HepG2 (cell line): ENCODE results near the gene TXNL4B. TPM values are rescaled to one million over a fixed set of nuclear protein-coding genes. Genes with fewer than 3 reads are reported as not detected.

Experiments
- NFE2 ChIP-seq: sonication (generic); formaldehyde crosslinking; IDR thresholded peaks from 2 replicates; pipeline ENCODE4 v1.4.0; 2020; ENCODE audit warnings: missing genetic modification reagents
- TAF15 ChIP-seq: fragments of 200-400 bp; formaldehyde crosslinking; IDR thresholded peaks from one replicate; pipeline ENCODE4 v1.6.1; 2018; ENCODE audit warnings: mild to moderate bottlenecking, low read depth, low read length; ENCODE audit not compliant: poor library complexity, severe bottlenecking
- ZBTB7A ChIP-seq: sonication (generic); formaldehyde crosslinking; IDR thresholded peaks from 2 replicates; pipeline ENCODE4 v1.8.0; 2022; ENCODE audit warnings: mild to moderate bottlenecking, missing genetic modification reagents
- ZMAT3 ChIP-seq: sonication (generic); formaldehyde crosslinking; conservative IDR thresholded peaks from 2 replicates; pipeline ENCODE4 v1.7.0; 2021; ENCODE audit warnings: missing genetic modification reagents
- ZNF230 ChIP-seq: sonication (generic); formaldehyde crosslinking; IDR thresholded peaks from 2 replicates; pipeline ENCODE4 v1.4.0; 2020; ENCODE audit warnings: mild to moderate bottlenecking, missing genetic modification reagents
- ZNF446 ChIP-seq: sonication (generic); formaldehyde crosslinking; IDR thresholded peaks from 2 replicates; pipeline ENCODE4 v1.5.0; 2020; ENCODE audit warnings: mild to moderate bottlenecking, missing genetic modification reagents
- ZNF629 ChIP-seq: sonication (generic); formaldehyde crosslinking; conservative IDR thresholded peaks from 2 replicates; pipeline ENCODE4 v1.5.0; 2020; ENCODE audit warnings: missing genetic modification reagents
- ZNF672 ChIP-seq: sonication (generic); formaldehyde crosslinking; IDR thresholded peaks from 2 replicates; pipeline ENCODE4 v1.8.1; 2022; ENCODE audit warnings: missing genetic modification reagents
- ZNF713 ChIP-seq: sonication (generic); formaldehyde crosslinking; IDR thresholded peaks from 2 replicates; pipeline ENCODE4 v1.4.0; 2020; ENCODE audit warnings: mild to moderate bottlenecking, missing genetic modification reagents
- ZSCAN22 ChIP-seq: sonication (generic); formaldehyde crosslinking; IDR thresholded peaks from 2 replicates; pipeline ENCODE4 v1.4.0; 2020; ENCODE audit warnings: mild to moderate bottlenecking, missing genetic modification reagents
- polyA plus RNA-seq, 8 experiments: library from polyadenylated mRNA; depleted of rRNA in 3 of 8; stranded (reverse) in 7 of 8; unstranded in 1 of 8; fragments of >200 nt; fragmentation: Illumina TruSeq in 4 of 8; extraction: Trizol in 4 of 8; gene quantifications; 2 replicates each; pipeline versions ENCODE4 v1.2.1 to v1.2.3, GENCODE V29; 2011 to 2016; ENCODE audit warnings: low read depth in 4 of 8, missing spikeins in 1 of 8, mixed read lengths in 1 of 8; ENCODE audit not compliant: insufficient read depth in 1 of 8
- total RNA-seq, 5 experiments: library from RNA; depleted of rRNA; stranded (reverse); fragments of >200 nt; fragmentation: Illumina TruSeq; extraction: Trizol; gene quantifications; 2 replicates each; pipeline ENCODE4 v1.2.3, GENCODE V29; 2016; ENCODE audit warnings: low read depth in 1 of 5
- TF ChIP-seq, protein P1 (sequence below): sonication (generic); formaldehyde crosslinking; IDR thresholded peaks from 2 replicates; pipeline ENCODE4 v1.4.0; 2020; ENCODE audit warnings: missing genetic modification reagents, borderline replicate concordance
- TF ChIP-seq, protein P2 (sequence below): sonication (generic); formaldehyde crosslinking; IDR thresholded peaks from 2 replicates; pipeline ENCODE4 v1.4.0; 2020; ENCODE audit warnings: missing genetic modification reagents, mild to moderate bottlenecking, borderline replicate concordance
- TF ChIP-seq, protein P3 (sequence below): sonication (generic); formaldehyde crosslinking; IDR thresholded peaks from 2 replicates; pipeline ENCODE4 v1.8.0; 2023; ENCODE audit warnings: mild to moderate bottlenecking, missing genetic modification reagents
- TF ChIP-seq, protein P4 (sequence below): sonication (generic); formaldehyde crosslinking; IDR thresholded peaks from 2 replicates; pipeline ENCODE4 v1.5.0; 2020; ENCODE audit warnings: missing genetic modification reagents, mild to moderate bottlenecking, borderline replicate concordance
- TF ChIP-seq, protein P5 (sequence below): sonication (generic); formaldehyde crosslinking; IDR thresholded peaks from 2 replicates; pipeline ENCODE4 v1.5.0; 2020; ENCODE audit warnings: mild to moderate bottlenecking, missing genetic modification reagents
- TF ChIP-seq, protein P6 (sequence below): sonication (generic); formaldehyde crosslinking; IDR thresholded peaks from 2 replicates; pipeline ENCODE4 v1.4.0; 2020; ENCODE audit warnings: missing genetic modification reagents

Gene TXNL4B
- total and polyA plus RNA-seq, 2 of the 13 experiments (the other 11 are each of a cell fraction or from before 2014, with no cell fraction given), result 17.4 to 18.3 TPM

DNA sequence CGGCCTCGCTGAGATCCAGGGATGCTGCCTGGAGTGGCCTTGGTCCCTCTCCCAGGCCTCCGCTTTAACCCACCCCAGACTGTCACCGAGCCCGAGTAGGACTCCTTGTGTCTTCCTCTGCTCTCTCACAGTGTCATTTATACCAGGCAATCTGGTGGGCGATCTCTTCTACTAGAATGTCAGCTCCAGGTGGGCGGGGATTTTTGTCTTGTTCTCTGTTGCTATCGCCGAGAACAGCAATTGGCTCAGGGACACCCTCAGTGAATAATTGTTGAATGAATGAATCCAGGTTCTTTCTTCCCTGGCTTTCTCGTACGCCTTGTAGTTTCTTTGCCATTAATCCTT is 818 bp upstream of the TXNL4B start (continued):
- TF ChIP-seq, protein P1, sequence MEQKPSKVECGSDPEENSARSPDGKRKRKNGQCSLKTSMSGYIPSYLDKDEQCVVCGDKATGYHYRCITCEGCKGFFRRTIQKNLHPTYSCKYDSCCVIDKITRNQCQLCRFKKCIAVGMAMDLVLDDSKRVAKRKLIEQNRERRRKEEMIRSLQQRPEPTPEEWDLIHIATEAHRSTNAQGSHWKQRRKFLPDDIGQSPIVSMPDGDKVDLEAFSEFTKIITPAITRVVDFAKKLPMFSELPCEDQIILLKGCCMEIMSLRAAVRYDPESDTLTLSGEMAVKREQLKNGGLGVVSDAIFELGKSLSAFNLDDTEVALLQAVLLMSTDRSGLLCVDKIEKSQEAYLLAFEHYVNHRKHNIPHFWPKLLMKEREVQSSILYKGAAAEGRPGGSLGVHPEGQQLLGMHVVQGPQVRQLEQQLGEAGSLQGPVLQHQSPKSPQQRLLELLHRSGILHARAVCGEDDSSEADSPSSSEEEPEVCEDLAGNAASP (CRISPR knock-in tag), result no peak
- TF ChIP-seq TAF15, result no peak
- no peak for TF ChIP-seq ZSCAN22 (CRISPR knock-in tag)
- TF ChIP-seq, protein P2, sequence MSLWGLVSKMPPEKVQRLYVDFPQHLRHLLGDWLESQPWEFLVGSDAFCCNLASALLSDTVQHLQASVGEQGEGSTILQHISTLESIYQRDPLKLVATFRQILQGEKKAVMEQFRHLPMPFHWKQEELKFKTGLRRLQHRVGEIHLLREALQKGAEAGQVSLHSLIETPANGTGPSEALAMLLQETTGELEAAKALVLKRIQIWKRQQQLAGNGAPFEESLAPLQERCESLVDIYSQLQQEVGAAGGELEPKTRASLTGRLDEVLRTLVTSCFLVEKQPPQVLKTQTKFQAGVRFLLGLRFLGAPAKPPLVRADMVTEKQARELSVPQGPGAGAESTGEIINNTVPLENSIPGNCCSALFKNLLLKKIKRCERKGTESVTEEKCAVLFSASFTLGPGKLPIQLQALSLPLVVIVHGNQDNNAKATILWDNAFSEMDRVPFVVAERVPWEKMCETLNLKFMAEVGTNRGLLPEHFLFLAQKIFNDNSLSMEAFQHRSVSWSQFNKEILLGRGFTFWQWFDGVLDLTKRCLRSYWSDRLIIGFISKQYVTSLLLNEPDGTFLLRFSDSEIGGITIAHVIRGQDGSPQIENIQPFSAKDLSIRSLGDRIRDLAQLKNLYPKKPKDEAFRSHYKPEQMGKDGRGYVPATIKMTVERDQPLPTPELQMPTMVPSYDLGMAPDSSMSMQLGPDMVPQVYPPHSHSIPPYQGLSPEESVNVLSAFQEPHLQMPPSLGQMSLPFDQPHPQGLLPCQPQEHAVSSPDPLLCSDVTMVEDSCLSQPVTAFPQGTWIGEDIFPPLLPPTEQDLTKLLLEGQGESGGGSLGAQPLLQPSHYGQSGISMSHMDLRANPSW (CRISPR knock-in tag), result no peak
- no peak for TF ChIP-seq ZNF713 (CRISPR knock-in tag)
- no peak for TF ChIP-seq NFE2
- no peak for TF ChIP-seq ZNF446 (CRISPR knock-in tag)
- no peak for TF ChIP-seq ZNF672 (CRISPR knock-in tag)
- TF ChIP-seq, protein P3, sequence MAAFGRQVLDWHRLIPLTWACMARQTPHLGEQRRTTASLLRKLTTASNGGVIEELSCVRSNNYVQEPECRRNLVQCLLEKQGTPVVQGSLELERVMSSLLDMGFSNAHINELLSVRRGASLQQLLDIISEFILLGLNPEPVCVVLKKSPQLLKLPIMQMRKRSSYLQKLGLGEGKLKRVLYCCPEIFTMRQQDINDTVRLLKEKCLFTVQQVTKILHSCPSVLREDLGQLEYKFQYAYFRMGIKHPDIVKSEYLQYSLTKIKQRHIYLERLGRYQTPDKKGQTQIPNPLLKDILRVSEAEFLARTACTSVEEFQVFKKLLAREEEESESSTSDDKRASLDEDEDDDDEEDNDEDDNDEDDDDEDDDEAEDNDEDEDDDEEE (CRISPR knock-in tag), result 0 out of 2 replicates have a peak, but pooled peaks have one; percentile 4
- TF ChIP-seq, protein P4, sequence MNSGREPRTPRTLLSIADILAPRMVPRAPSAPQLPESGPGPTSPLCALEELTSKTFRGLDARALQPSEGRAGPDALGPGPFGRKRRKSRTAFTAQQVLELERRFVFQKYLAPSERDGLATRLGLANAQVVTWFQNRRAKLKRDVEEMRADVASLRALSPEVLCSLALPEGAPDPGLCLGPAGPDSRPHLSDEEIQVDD, result 0 out of 2 replicates have a peak, but pooled peaks have one; percentile 63
- no peak for TF ChIP-seq ZBTB7A (CRISPR knock-in tag)
- TF ChIP-seq, protein P5, sequence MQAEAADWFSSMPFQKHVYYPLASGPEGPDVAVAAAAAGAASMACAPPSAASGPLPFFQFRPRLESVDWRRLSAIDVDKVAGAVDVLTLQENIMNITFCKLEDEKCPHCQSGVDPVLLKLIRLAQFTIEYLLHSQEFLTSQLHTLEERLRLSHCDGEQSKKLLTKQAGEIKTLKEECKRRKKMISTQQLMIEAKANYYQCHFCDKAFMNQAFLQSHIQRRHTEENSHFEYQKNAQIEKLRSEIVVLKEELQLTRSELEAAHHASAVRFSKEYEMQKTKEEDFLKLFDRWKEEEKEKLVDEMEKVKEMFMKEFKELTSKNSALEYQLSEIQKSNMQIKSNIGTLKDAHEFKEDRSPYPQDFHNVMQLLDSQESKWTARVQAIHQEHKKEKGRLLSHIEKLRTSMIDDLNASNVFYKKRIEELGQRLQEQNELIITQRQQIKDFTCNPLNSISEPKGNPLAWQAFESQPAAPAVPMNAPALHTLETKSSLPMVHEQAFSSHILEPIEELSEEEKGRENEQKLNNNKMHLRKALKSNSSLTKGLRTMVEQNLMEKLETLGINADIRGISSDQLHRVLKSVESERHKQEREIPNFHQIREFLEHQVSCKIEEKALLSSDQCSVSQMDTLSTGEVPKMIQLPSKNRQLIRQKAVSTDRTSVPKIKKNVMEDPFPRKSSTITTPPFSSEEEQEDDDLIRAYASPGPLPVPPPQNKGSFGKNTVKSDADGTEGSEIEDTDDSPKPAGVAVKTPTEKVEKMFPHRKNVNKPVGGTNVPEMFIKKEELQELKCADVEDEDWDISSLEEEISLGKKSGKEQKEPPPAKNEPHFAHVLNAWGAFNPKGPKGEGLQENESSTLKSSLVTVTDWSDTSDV (CRISPR knock-in tag), result no peak
- TF ChIP-seq, protein P6, sequence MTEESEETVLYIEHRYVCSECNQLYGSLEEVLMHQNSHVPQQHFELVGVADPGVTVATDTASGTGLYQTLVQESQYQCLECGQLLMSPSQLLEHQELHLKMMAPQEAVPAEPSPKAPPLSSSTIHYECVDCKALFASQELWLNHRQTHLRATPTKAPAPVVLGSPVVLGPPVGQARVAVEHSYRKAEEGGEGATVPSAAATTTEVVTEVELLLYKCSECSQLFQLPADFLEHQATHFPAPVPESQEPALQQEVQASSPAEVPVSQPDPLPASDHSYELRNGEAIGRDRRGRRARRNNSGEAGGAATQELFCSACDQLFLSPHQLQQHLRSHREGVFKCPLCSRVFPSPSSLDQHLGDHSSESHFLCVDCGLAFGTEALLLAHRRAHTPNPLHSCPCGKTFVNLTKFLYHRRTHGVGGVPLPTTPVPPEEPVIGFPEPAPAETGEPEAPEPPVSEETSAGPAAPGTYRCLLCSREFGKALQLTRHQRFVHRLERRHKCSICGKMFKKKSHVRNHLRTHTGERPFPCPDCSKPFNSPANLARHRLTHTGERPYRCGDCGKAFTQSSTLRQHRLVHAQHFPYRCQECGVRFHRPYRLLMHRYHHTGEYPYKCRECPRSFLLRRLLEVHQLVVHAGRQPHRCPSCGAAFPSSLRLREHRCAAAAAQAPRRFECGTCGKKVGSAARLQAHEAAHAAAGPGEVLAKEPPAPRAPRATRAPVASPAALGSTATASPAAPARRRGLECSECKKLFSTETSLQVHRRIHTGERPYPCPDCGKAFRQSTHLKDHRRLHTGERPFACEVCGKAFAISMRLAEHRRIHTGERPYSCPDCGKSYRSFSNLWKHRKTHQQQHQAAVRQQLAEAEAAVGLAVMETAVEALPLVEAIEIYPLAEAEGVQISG (CRISPR knock-in tag), result no peak
- TF ChIP-seq ZMAT3 (CRISPR knock-in tag), result no peak
- TF ChIP-seq ZNF230, result 0 out of 2 replicates have a peak, but pooled peaks have one; percentile 32
- no peak for TF ChIP-seq ZNF629
